ENCODE data around the gene SPEF2.
"Not testable (repeated sequence)": the region's sequence is repeated elsewhere in the genome, so short reads cannot be mapped to it uniquely, and the experiment has no call there.

Gene SPEF2

DNA sequence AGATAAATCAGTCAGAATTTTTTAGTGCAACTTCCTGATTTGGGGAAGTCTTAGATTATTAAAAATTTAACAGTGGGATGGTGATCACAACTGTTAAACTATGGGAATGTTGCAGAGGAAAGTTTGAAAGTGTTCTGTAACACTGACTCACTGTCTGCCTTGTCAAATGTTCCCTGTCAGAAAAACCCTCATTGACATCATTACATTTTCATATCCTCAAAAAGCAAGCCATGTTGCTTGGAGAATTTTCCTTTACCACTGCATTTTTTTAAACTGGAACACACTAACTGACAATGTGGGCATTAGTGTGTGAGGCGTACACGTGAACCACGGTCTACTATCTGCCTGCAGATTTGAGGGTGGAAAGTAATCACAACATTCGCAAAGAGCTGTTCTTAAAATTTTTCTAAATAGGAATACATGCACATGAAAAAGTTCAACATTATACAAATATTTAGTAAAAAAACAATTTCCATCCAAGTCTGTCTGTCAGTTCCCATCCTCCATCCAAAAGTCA is 210.5 kb downstream of the SPEF2 start:
- DNase-seq: no peak

DNA sequence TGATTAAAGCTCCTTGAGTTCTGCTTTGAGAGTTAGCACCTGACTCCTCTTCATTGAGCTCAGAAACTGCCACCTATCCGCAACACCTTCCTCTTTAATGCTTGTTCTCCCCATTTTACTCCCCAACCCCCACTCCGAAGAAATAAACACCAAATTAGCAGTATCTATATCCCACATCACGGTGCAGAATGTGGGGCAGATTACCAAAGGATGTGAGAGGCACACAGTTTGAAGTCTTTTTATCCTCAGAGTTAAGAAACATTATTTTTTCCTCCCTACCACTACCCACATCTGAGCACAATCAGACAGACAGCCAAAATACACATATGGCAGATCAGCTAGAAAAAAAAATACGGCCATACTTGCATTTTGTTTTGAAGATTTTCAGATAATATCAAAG is 212.9 kb downstream of the SPEF2 start:
- no peak for DNase-seq

DNA sequence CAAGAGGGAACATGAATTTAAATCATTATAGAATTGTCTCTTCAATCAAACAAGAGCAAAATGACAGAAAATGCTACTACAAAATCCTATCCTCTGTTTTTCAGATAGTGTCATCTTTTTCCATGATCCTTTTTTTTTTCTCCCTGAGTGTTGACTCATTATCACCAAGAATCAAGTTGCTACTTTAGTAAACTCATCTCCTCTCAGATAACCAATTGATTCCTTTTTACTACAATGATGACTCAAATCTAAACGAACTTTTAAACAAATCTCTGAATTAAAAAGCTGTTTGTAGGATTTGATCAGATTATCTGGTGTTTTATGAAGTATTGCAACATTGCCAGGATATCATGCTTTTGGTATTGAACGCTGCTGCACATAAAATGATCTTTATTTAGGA is 215.1 kb downstream of the SPEF2 start:
- DNase-seq: no peak

DNA sequence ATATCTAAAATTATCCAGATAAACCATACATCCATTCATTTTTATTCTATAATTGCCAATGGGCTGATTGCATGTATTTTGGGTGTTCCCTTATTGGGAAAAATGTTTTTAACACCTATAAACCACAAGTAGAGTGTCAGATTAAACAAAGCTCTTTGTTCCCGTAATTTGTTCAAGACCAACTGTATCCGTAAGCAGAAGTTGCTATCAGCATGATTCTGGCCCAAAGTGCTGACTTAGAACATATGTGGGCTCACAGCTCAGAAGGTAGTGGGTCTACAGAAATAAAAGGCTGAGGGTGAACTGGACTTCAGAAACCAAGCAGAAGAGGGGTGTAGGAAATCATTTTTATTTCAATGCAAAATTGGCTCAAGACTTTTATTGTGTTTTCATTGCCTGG is 215.6 kb downstream of the SPEF2 start:
- no peak for DNase-seq

DNA sequence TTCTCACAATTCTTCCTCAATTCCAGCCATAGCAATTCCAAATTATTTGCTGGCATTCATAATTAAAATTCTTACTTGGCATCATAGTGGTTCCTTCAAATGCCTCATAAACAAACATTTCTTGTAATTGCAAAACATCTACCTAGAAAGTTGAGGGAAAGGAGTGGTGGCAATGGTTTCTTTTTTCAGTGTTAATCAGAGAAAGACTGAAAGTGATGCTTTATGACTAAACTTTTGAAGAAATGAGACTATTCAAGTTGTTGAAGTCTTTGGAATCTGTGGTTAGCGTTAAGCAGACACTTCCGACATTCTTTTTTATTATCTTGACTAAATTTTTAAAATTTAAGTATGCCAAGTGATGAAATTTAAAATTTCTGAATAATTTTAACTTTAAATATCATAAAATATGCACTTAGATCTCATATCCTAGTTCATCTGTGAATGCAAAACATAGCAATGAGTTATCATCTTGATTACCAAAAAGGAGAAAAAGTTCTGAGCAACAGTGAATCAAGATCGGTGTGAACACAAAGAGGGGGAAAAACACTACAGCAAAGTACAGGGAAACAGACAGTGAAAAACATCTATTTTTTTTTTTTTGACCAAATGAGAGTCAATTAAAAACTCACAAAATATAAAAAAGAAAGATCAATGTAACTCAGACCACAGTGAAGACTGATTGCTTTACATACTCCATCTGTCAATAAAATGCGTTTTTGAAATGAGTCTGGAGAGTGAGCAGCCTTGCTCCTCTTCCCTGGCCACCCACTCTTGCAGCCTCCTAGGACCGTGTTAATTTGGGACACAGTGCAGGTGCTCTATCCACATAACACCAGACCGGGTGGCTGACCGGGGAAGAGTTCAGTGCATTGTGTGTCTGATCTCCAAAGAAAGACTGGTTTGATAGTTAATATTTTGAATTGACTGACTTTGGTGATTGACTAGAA is 218.4 kb downstream of the SPEF2 start:
- no peak for DNase-seq

DNA sequence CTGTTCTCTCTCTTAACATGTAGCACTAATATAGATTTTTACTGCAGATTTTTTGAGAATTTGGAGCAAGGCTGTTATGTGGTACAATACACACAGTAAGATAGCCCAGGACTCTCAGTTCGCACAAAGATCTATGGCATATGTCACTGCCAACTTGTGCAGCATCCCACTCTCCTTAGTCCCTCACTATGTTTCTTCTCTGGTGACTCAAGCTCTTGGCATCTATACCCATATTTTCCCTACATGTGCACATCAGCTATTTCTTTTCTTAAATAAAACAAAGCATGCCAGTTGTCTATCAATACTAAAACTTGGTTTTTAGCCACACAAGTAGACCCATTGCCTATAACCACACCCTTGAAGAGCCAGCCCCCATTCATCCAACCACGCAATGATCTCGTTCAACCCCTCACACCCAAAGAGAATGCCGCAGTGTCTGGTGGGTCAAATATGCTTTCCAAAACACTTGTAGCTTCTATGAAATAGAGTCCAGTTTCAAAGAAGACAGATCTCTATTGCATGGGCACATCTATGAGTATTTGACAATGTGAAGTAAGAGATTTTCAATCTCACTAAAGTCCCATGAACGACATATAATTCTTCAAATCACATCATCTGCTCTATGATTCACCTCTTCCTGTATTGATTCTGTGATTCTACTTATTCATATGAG is 220.8 kb downstream of the SPEF2 start:
- DNase-seq: no peak

DNA sequence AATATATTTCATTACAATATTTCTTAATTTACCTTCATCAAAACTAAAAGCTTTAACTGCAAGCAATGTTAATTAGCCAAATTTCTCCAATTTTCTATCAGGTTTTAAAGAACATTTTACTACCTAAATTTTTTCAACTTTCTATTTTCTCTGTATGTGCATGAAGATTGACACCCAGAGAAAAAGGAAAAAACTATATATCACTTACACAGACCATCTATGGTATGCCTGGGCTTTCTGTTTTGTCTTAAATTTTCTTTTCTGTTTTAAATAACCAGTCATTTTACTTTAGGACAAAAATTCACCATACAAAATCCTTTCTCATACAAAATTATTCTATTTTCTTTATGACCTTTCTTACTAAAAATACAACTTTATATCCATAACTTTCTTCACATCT is 225.2 kb downstream of the SPEF2 start:
- peak; percentile 1 for DNase-seq

DNA sequence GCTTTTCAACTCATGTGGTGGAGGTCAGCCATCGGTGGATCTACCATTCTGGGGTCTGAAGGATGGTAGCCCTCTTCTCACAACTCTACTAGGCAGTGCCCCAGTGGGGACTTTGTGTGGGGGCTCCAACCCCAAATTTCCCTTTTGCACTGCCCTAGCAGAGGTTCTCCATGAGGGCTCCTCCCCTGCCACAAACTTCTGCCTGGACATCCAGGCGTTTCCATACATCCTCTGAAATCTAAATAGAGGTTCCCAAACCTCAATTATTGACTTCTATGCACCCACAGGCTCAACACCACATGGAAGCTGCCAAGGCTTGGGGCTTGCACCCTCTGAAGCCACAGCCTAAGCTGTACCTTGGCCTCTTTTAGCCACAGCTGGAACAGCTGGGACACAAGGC is 227.8 kb downstream of the SPEF2 start:
- peak; percentile 1 for DNase-seq

DNA sequence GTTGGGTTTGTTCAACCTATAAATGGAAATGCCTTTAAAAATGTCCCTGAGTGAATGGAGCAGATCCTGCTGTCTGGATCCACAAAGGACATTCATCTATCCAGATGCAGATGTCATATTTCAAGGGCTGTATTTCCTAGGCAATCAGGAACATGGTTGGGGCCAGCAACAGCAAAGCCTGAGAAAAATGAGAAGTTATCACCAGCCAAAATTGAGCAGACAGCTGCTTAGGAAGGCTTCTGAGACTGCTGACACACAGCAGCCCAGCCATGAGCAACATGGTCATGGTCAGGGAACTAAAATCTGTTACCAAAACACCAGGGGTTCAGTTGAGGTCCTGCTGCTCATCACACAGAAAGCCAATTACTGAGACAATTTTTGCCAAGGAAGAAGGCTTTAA is 229.8 kb downstream of the SPEF2 start:
- no peak for DNase-seq

DNA sequence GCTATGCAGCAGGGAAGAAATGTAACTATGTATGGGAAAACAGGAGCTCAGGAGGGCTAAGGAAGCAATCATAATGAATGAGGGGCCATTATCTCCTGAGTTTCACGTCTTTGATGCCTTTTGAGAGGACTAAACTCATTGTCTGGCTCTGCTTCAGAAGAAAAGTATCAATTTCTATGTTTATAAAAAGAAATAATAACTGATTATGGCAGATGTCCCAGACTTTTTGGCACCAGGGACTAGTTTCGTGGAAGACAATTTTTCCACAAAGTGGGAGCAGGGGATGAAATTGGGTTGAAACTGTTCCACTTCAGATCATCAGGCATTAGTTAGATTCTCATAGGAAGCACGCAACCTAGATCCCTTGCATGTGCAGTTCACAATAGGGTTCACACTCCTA is 230.3 kb downstream of the SPEF2 start:
- DNase-seq: no peak

DNA sequence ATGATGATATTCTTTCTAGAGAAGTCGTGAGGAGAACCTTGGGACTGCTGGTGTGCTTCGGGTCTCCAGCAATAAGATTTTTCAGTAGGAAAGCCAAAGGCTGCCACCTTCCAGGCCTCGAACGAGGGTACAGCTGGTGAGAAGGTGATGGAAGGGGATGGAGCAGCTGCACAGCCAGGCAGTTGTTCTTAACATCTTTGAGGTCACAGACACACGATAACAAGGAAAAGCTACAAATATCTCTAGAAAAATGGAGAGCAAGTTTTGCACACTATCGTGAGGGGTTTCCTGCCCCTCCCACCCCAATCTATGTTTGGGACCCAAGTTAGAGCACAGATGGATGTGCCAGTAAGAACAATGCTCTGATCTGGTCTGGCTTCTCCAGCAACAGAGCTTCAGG is 232.2 kb downstream of the SPEF2 start:
- DNase-seq: no peak

DNA sequence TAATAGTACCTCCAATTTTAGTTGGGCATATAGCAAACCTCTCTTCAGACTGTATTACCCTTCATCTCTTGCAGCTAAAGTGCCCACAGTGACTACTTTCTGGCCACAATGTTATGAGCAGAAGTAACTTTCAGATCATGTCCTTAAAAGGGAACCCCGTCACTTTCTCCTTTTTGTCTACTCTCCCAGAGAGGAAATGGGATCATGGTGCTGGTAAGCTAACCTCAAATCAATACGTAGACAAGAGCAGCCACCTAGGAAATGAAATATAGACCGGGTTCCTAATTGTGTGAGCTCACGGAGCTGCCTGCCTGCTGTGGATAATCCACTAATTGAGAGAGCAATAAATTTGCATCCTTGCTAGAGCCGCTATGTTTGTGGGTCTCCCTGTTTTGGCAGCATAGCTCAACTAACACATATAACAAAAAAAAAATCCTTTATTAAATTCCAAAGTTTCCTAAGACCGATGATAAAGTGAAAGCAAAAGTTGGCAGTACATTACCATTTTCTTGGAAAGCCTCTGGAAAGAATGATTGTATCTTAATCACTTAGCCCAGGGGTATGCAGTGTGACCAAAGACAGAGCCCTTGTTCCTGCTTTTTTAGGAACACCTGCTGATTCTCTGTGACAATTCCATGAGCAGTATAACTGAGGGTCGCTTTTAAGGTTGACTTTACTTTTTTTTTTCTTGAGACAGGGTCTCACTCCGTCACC is 233.5 kb downstream of the SPEF2 start:
- DNase-seq: peak; percentile 37

DNA sequence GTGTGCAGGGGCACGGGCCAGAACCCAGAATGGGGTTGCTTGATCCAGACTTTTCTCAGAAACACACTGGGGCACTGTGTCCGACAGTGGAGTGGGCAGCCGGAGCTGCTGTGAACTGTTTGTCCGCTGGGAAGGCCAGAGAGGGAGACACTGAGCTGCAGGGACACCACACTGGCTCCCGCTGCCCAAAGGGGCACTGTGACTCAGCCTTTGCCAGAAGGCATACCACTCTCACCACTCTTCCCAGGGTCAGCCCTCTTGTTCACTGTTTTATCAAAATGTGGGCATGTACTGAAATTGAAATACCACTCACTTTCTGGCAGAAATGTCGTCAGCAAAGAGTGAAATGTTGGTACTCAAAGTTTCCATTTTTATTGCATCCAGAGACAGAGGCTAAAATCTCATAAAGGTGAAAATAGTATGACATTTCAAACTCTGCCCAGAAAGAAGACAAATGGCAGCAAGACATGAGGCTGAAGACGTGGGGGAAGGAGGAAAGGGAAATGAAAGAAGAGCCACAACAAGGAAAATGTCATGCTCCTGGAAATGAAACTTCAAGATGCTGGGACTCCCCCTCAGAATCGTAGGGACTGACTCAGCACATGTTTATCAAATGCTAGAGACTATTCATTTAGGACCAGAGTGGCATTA is 234.5 kb downstream of the SPEF2 start:
- DNase-seq: peak; percentile 59

DNA sequence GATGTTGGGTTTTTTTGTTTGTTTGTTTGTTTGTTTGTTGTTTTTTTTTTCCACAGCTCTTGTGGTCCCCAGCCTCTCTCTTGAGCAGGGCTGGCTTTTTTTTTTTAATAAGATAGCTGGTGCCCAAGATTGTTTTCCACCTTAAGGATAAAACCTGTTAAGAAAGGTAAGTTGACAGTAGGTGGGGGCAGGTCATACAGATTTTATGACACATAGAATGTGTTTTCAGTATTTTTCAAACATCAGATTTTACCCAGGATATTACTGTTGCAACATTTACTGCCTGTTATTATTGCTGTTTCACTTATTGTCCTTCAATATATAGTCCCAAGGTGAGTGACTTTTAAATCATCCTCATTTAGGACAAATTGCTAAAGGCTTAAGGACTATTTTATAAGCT is 235.1 kb downstream of the SPEF2 start:
- no peak for DNase-seq

DNA sequence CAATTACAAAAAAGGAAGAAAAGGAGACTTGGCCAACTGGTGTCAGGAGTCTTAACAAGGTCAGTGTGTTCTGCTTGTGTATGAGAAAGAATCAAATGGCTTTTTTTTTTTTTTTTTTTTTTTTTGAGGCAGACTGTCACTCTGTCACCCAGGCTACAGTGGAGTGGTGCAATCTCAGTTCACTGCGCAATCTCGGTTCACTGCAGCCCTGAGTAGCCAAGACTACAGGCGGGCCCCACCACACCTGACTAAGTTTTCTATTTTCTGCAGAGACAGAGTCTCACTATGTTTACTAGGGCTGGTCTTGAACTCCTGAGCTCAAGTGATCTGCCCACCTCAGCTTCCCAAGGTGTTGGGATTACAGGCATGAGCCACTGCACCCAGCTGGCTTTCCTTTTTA is 236.0 kb downstream of the SPEF2 start:
- peak; percentile 33 for DNase-seq

DNA sequence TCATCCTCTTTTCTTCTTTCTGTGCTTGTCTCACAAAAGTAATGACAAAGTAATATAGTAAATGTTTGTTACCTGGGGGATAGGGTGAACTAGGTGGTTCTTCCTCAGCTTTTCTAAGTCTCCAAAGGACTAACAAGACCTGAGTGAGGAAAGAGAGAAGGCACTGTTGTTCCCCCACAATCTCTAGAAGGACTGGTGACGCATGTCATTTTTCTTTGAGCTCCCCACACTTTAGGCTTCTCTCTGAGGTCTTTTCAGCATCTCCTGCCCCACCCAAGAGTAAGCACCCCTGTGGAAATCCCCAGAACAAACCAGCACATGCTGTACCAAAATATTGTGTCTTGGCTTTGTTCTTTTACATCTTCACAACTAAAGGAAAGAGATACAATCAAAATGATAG is 236.6 kb downstream of the SPEF2 start:
- no peak for DNase-seq

DNA sequence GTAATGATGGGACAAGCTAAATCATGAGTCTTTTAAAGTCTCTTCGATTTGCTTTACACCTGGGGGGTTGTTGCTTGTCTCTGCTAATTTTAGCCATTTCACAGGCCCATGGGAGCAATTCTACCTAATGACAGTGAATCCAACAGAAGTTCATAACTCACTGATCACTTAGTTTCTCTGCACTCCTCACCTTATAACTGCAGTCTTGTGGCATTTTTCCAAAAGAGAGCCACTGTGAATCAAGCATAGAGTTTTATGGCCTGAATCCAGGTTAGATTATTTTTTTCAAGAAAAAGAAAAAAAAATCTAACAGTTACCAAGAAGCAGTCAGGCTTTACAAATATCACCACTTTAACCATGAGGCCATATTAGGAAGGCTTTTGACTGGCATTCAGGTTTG is 237.5 kb downstream of the SPEF2 start:
- no peak for DNase-seq

DNA sequence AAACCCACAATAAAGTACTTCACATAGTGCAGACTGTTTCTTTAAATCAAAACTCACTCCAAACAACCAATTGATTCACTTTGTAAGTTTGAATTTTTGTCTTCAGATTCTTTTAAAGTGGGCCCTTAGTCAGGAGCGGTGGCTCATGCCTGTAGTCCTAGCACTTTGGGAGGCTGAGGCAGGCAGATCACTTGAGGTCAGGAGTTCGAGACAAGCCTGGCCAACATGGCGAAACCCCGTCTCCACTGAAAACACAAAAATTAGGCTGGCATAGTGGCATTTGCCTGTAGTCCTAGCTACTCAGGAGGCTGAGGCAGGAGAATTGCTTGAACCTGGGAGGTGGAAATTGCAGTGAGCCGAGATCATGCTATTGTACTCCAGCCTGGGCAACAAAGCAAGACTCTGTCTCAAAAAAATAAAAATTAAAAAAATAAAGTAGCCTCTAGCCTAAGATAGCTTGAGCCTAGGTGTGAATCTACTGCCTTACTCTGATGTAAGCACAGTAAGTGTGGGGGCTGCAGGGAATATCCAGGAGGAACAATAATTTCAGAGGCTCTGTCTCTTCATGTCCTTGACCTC is 238.6 kb downstream of the SPEF2 start:
- not testable (repeated sequence) for DNase-seq

DNA sequence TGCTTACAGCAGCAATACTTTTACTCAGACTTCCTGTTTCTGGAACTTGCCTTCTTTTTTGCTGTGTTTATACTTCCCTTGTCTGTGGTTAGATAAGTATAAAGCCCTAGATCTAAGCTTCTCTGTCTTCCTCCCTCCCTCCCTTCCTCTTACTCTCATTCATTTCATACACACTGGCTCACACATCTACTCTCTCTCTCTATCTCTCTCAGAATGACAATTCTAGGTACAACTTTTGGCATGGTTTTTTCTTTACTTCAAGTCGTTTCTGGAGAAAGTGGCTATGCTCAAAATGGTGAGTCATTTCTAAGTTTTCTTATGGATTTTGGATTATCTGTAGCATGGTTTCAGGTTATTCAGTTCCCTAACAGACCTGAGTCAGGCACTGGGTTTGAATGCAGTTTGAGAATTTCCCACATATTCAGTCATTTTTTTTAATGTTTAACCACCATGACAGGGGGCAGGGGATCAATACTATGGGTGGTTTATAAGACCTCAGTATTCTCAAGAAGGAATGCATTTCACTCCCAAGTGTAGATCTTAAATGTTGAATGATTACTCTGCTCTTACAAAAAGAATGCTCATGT is 239.2 kb downstream of the SPEF2 start, which contains the start of gene IL7R:
Gene IL7R (plus strand): TSS at position 127 of the 587 bp plus-strand sequence. CDS start 87 bp downstream, at position 214.
- DNase-seq: peak; percentile 87

DNA sequence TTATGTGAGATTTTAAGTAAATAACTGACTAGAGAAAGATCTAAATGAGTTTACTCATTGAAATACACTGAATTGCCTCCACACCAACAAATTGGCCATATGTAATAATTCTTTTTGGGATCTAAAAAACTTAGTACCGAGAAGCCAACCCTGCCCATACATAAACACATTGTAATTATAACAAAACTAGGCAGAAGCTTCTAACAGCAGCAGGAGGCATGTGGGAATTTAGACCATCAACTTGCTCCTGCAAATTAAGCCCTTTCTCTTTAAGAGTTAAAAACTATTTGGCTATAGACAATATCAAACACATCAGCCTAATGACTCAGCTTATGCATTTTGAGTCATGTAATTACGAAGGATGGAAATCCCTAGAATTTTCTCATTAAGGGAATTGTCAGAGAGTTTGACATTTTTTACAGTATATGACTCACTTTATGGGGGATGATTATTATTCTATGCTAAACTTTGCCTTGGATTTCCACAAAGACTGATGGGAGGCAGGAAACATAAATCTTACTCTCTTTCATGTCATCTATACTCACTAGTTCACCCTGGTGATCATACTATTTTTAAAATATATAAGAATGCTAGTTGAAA is 240.0 kb downstream of the SPEF2 start:
- DNase-seq: peak; percentile 44

DNA sequence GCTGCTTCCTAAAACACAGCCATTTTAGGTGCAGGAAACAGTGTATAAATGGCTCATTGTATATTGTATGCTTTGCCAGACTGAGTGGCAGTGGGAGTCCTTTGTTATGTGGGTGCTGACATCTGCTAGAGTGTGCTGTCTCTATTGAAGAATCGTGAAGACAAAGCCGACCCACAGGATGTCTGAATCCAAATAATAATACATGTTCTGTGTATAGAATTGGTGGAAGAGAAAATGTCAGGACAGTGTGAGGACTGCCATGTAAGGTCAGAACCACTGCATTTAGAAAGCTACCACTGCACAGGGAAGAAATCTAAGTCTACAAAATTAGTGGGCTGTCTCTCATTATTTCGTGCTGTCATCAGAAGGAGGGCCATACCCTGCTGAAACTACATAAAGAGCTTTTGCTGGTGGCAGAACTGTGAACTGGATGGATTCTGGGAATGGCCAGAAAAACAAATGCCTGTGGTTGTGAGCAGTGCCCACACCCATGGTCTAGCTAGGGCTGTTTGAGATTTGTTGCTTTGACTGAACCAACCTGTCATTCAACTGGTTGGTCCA is 241.5 kb downstream of the SPEF2 start:
- DNase-seq: peak; percentile 13
